A204.1 (cell line): ENCODE measurements around the gene NEUROG1.

ENCODE experiments used
- FAIRE-seq: peaks from 2 replicates; lab custom pipeline; 2012; peaks lifted over from hg19 to GRCh38; lab: Jason Lieb, UNC

The NEUROG1 gene

DNA sequence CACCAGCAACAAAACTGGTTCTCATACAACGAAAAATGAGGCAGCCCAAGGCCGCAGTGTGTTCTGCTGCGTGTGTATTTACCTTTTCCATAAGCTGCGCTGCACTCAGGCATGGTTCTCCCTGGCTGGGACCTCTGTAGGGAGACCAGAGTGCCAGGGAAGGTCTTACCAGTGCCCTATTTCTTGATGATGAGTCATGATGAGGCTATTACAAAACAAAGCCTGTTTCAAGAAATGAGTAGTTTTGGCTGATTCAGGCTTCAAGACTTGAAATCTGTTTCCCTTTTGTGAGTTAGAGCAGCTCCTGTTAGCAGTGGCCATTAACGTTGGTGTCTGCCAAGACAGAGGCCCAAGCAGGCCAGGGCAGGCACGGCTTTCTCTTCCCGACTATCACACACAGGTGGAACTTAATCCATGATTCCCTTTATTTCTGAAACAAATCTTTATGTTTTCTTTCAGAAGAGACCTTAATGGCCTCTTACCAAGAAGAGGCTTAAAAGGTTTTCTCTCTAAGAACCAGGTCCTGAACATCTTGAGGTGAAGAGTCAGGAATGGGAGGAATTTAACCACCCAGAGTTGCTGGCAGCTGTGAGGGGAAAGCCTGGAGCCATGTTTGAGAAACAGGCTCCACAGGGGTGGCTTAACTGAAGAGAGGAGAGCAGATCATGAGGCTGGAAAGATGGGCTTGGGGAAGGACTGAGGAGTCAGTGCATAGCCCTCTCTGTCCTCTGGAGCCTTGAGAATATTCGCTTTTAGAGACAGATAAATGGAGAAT, 42.2 kb downstream of the NEUROG1 start:
- no peak for FAIRE-seq

DNA sequence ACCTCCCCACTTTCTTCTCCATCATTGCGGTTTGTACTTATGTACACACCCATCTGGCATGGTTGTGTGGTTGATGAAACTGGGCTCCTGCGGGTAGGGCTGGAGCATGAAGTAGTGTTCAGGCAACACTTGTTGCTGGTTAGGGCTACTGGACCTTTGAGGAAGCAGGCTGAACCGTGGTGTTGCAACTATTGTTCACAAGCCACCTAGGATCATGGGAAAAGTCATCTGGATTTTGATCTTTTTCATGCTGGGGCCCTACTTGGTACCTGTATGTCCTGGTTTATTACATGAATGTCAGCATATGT, 43.5 kb downstream of the NEUROG1 start:
- no peak for FAIRE-seq

GRCh38 chr5:135491552-135492318, 44.0 kb downstream of the NEUROG1 start:
- no peak for FAIRE-seq

- no peak for FAIRE-seq
Measured at GRCh38 chr5:135491038-135491551, 44.7 kb downstream of the NEUROG1 start.

- FAIRE-seq = no peak
Measured at GRCh38 chr5:135490245-135491037, 45.3 kb downstream of the NEUROG1 start.

- no peak for FAIRE-seq
Measured at GRCh38 chr5:135489466-135490244, 46.1 kb downstream of the NEUROG1 start.

DNA sequence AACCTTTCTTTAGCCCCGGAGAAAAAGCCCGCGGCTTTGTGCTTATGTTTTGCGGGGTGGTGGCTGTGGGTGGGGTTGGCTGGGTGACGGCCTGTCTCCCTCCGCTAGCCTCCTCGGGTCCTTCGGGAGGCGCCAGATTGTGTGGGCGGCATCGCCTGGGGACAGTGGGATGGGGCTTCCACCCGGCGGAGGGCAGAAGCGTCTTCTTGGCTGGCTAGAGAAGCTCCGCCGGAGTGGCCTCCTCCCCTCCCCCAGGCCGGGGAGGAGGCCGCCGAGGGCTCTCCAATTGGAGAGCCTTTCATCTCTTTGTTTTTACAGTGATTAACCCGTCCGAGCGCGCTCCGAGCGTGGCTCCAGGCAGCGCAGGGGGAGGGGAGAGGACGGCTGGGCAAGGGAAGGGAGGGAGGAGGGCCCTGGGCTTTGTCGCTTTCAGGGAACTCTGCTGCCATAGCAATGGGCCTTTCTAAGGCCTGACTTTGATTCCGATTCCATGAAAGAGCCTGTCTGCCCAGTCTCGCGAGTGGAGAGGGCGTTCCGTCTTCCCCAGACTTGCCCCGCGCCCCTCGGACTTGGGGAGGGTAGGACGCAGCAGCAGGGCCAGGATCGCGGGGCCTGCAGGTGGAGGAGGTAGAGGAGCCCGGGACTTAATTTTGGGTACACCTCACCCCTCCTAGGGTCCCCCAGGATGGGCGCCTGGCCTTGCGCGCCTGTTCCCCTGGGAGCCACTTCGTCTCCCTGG, 46.9 kb downstream of the NEUROG1 start:
- FAIRE-seq = no peak

- FAIRE-seq = no peak
Measured at GRCh38 chr5:135487839-135488514, 47.8 kb downstream of the NEUROG1 start.

DNA sequence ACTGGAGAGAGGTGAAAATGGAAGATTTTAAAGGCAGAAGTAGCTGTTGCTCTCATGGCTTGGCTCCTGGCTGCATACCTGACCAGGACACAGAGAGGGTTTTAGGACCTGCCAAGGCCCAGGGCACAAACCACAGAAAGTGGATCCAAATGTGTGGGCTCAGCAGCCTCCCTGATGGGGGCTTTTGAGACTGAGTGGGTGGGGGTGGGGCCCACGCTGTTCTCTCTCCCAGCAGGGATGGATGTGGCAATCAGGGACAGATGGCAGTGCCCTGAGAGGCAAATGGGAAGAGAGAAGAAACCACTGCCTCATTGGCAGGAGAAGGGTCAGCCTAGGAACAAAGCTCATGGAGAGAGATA, 48.7 kb downstream of the NEUROG1 start:
- no peak for FAIRE-seq

GRCh38 chr5:135486131-135487036, 49.4 kb downstream of the NEUROG1 start:
- FAIRE-seq = no peak

GRCh38 chr5:135484674-135485086, 51.1 kb downstream of the NEUROG1 start:
- FAIRE-seq = no peak
